ENCODE results near the gene CDH4.

DNA sequence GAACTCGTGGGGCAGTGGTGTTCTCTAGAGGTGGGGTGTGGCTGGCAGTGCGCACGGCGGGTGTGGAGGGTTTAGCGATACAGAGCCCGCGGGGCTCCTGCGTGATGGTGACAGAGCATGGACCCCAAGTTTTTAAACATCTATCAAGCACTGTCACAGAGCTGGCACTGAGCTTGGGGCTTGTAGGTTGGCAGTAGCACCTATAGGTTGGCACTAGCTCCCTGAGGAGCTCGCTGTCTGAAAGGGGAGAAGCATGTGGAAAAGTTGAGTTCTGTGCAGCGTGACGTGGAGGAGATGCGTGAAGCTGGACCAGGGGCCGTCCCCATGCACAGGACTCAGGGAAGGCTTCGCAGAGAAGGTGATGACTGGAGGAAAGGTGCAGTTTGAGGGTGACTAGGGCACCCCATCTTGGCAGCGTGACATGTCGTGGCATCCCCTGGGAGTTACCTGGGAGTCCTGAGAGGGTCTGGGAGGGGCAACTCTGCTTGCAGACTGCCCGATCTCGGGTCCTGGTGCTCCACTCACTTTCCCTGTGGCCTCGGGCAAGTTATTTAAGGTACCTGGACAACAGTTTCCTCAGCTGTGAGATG lies 122.0 kb downstream of the CDH4 start:
- TF ChIP-seq ZBTB7A (IDR thresholded peaks at IDR 0.05; ENCODE audit: low read depth) (no peak), TAF1 (IDR thresholded peaks at IDR 0.05; ENCODE audit: low read depth) (no peak), EP300 (IDR thresholded peaks at IDR 0.05; ENCODE audit: borderline replicate concordance) (no peak), YY1 (IDR thresholded peaks at IDR 0.05; ENCODE audit: low read depth) (no peak), CEBPB (IDR thresholded peaks at IDR 0.05) (no peak), NFIC (IDR thresholded peaks at IDR 0.05) (no peak), TCF12 (IDR thresholded peaks at IDR 0.05; ENCODE audit: low read depth) (no peak)
- TF ChIP-seq, protein P1, sequence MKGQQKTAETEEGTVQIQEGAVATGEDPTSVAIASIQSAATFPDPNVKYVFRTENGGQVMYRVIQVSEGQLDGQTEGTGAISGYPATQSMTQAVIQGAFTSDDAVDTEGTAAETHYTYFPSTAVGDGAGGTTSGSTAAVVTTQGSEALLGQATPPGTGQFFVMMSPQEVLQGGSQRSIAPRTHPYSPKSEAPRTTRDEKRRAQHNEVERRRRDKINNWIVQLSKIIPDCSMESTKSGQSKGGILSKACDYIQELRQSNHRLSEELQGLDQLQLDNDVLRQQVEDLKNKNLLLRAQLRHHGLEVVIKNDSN (IDR thresholded peaks at IDR 0.05) = no peak
- TF ChIP-seq, protein P2, sequence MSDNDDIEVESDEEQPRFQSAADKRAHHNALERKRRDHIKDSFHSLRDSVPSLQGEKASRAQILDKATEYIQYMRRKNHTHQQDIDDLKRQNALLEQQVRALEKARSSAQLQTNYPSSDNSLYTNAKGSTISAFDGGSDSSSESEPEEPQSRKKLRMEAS (IDR thresholded peaks at IDR 0.05) = no peak
- TF ChIP-seq, protein P3, sequence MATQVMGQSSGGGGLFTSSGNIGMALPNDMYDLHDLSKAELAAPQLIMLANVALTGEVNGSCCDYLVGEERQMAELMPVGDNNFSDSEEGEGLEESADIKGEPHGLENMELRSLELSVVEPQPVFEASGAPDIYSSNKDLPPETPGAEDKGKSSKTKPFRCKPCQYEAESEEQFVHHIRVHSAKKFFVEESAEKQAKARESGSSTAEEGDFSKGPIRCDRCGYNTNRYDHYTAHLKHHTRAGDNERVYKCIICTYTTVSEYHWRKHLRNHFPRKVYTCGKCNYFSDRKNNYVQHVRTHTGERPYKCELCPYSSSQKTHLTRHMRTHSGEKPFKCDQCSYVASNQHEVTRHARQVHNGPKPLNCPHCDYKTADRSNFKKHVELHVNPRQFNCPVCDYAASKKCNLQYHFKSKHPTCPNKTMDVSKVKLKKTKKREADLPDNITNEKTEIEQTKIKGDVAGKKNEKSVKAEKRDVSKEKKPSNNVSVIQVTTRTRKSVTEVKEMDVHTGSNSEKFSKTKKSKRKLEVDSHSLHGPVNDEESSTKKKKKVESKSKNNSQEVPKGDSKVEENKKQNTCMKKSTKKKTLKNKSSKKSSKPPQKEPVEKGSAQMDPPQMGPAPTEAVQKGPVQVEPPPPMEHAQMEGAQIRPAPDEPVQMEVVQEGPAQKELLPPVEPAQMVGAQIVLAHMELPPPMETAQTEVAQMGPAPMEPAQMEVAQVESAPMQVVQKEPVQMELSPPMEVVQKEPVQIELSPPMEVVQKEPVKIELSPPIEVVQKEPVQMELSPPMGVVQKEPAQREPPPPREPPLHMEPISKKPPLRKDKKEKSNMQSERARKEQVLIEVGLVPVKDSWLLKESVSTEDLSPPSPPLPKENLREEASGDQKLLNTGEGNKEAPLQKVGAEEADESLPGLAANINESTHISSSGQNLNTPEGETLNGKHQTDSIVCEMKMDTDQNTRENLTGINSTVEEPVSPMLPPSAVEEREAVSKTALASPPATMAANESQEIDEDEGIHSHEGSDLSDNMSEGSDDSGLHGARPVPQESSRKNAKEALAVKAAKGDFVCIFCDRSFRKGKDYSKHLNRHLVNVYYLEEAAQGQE (IDR thresholded peaks at IDR 0.05; ENCODE audit: low read depth) = no peak

All from Ishikawa (cell line).